Stimulated activated CD8-positive, alpha-beta memory T cell treated with anti-CD3 and anti-CD28 coated beads, Interleukin-2, amount 100 ng/mL, for 48 hours (primary cell): ENCODE data around the gene ABHD6.
"Not testable (repeated sequence)": the region's sequence is repeated elsewhere in the genome, so short reads cannot be mapped to it uniquely, and the experiment has no call there.

Source experiments
- DNase-seq, 2 donors: peaks; one replicate each; pipeline ENCODE4 v3.0.0-alpha.2; 2020; ENCODE audit warnings: low read depth in 2 of 2

ABHD6 gene

GRCh38 chr3:58242860-58243259 is 5.3 kb downstream of the ABHD6 start:
- not testable (repeated sequence) for DNase-seq

DNA sequence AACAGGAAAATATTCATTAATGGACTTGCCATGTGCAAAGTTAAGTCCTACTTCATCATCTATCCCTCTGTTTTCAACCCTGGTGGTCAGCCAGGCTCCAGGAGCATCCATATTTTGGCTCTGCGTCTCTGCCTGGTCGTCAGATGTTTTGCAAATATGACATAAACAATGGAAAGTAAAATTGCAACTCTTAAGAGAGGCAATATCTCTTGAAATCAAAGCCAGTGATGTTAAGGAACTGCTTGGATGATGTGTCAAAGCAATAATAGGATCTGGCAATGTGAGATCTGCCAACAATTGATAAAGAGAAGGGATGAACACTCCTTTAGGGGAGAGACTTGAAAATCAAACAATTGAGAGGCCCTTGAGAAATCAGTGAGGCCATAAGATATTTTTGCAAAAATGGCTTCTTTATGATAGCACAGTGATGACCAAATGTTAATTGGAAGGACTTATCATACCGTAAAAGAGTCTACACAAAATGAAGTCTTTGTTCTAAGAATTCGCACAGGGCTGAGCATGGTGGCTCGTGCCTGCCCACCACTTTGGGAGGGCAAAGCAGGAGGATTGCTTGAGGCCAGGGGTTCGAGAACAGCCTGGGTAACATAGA is 6.5 kb downstream of the ABHD6 start:
- no peak for DNase-seq

- no peak for DNase-seq
Observed at GRCh38 chr3:58246148-58247047, 8.8 kb downstream of the ABHD6 start.

GRCh38 chr3:58249358-58250092 is 11.9 kb downstream of the ABHD6 start:
- no peak for DNase-seq

GRCh38 chr3:58250093-58250707 is 12.6 kb downstream of the ABHD6 start:
- DNase-seq: no peak

GRCh38 chr3:58251631-58252035 is 14.0 kb downstream of the ABHD6 start:
- DNase-seq: no peak

- no peak for DNase-seq
Observed at GRCh38 chr3:58254144-58254543, 16.6 kb downstream of the ABHD6 start.

DNA sequence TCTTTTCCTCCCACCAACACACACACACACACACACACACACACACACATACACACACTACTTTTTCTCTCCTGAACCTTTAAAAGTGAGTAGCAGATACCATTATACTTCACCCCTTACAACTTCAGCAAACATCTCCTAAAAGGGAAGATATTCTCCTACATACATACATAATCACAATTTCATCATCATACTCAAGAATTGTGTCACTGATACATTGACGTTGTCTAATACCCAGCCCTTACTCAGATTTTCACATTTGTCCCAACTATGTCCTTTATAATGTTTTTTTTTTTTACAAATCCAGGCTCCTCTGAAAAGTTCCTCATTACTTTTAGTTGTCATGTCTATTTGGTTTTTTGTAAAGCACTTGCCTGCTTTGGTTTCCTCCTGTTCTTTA is 18.5 kb downstream of the ABHD6 start:
- no peak for DNase-seq

DNA sequence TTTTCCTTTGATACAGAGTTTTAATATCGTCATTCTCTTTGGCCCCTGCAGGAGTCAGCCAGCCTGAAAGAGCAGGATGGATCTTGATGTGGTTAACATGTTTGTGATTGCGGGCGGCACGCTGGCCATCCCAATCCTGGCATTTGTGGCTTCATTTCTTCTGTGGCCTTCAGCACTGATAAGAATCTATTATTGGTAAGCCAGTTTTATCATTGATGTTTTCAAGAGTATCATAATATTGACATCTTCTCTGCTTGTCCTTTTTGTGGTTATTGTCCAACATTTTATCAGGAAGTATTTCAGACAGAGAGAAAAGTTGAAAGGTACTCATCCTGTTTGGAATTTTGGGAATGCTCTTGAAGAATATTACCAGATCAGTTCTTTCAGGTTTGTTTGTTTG is 18.9 kb downstream of the ABHD6 start:
- no peak for DNase-seq

DNA sequence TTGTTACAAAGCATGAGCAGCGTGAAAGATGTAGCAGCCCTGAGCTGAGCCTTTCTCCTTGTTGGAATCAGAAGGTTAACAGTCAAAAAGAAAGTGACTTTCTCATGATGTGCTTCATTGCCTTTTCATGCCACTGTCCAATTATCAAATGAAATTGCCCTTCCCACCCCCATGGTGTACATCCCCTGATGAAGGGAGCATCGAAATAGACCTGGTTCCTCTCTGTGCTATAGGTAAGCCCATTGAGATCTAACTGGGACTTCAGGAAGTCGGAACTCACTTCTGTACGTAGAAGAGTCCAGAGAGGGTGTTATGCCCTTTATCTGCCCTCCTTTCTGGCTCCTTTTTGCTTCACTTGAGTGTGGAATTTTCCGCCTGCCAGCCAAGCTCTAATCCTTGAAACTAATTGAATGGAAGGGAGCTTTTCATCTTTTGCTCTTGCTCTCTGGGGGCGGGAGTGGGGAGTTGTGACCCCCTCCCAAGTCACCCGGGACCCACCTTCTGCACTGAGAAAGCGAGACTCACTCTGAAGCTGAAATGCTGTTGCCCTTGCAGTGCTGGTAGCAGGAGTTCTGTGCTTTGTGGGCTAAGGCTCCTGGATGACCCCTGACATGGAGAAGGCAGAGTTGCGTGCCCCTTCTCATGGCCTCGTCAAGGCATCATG is 20.9 kb downstream of the ABHD6 start:
- DNase-seq: no peak

GRCh38 chr3:58260261-58260731 is 22.7 kb downstream of the ABHD6 start:
- no peak for DNase-seq

DNA sequence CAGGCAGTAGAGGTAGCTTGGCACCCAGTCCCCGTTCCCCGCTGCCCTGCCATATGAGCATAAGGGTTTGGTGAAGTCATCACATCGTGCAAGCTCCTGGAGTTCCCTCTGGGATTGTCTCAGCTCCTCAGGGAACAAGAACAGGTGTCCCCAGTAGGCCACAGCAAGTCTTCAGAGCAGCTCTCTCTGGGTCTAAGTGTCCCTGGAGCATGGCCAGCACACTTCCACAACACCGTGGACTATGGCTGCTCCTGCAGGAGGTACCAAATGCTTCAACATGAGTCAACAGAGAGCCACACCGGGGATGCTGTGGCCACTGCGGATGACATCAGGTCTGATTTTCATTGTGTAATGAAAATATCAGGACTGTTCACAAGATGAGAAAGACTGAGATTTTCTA is 23.1 kb downstream of the ABHD6 start:
- no peak for DNase-seq

GRCh38 chr3:58261954-58262666 is 24.5 kb downstream of the ABHD6 start:
- DNase-seq: no peak

DNA sequence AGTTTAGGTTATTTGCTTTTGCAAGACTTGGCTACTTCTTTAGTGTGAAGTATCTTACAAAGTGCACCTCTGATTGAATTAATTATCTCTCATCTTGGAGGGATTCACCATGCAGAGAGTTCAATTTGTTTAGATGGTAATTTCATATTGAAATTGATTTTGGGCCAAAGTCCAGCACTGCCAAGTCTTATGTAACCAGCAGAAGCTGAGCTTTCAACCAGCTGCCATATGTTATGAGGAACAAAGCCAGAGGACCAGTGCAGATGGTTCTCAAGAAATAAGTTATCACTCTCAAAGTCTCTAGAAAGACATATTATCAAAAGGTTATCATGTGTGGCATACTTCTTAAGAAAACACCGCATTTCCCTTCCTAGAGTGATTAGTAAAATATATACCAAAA is 29.0 kb downstream of the ABHD6 start:
- no peak for DNase-seq

DNA sequence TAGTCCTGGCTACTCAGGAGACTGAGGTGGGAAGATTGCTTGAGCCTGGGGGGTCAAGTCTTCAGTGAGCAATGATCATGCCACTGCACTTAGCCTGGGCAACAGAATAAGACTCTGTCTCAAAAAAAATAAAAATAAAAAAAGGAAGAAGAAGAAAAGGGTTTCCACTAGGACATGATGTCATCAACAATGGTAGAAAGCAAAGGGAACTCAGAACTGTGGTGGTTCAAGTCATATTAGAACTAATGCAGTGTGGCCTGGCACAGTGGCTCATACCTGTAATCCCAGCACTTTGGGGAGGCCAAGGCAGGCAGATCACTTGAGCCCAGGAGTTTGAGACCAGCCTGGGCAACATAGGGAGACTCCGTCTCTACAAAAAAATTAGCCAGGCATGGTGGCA is 30.0 kb downstream of the ABHD6 start:
- DNase-seq: not testable (repeated sequence)

- DNase-seq: no peak
Observed at GRCh38 chr3:58269356-58269755, 31.8 kb downstream of the ABHD6 start.

GRCh38 chr3:58270485-58270884 is 32.9 kb downstream of the ABHD6 start:
- no peak for DNase-seq

DNA sequence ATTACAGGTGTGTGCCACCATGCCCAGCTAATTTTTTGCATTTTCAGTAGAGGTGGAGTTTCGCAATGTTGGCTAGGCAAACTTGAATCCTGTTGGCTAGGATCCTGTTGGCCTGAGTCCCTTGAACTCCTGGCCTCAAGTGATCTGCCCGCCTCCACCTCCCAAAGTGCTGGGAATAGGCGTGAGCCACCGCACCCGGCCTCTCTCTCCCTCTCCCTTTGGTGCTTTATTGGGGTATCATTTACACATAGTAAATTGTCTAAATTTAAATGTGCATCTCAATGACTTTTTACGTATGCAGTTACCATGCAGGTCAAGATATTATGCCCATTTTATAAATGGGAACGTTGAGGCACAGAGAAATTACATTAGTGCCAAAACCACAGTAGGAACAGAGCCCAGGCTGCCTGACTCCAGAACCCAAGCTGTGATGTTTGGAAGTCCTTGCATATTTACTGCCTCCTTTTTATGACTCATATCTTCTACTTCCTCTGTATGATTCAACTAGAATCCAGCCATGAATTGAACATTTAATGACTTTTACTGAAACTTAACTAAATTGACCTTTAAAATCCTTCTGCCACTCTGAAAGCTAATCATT is 34.4 kb downstream of the ABHD6 start:
- no peak for DNase-seq

- no peak for DNase-seq
Observed at GRCh38 chr3:58272891-58273290, 35.3 kb downstream of the ABHD6 start.

DNA sequence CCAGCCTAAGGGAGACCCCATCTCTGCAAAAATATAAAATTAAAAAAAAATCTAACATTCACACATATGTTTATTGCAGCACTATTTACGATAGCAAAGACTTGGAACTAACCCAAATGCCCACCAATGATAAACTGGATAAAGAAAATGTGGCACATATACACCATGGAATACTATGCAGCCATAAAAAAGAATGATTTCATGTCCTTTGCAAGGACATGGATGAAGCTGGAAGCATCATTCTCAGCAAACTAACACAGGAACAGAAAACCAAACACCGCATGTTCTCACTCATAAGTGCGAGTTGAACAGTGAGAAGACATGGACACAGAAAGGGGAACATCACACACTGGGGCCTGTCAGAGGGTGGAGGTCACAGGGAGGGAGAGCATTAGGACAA is 35.8 kb downstream of the ABHD6 start:
- DNase-seq: not testable (repeated sequence)
